Mesenchymal stem cell (in vitro differentiated cells and primary cell): ENCODE data around the gene TCF7L1.
"Not testable (repeated sequence)": the region's sequence is repeated elsewhere in the genome, so short reads cannot be mapped to it uniquely, and the experiment has no call there.

Source experiments
- DNase-seq: peaks from one replicate; pipeline ENCODE4 v3.0.0-alpha.2; 2013
- H2AFZ ChIP-seq: one replicate; pipeline ENCODE4 v1.6.1; 2013; ENCODE audit warnings: low read depth, mild to moderate bottlenecking, control low read depth, inconsistent platforms, low read length, moderate library complexity
- H2AK5ac ChIP-seq: 2 replicates; pipeline ENCODE4 v1.6.1; 2013; ENCODE audit warnings: low read length, moderate library complexity, mild to moderate bottlenecking, inconsistent platforms; ENCODE audit not compliant: severe bottlenecking
- H2BK120ac ChIP-seq: one replicate; pipeline ENCODE4 v1.6.1; 2013; ENCODE audit warnings: low read depth, mild to moderate bottlenecking, inconsistent platforms, low read length, moderate library complexity
- H2BK12ac ChIP-seq, 2 experiments: one replicate each; pipeline ENCODE4 v1.6.1; 2013; ENCODE audit warnings: inconsistent platforms in 2 of 2, low read length in 2 of 2, mild to moderate bottlenecking in 2 of 2, moderate library complexity in 2 of 2, control low read depth in 1 of 2
- H2BK15ac ChIP-seq: one replicate; pipeline ENCODE4 v1.6.1; 2013; ENCODE audit warnings: mild to moderate bottlenecking, low read depth, inconsistent platforms; ENCODE audit not compliant: poor library complexity, severe bottlenecking
- H2BK5ac ChIP-seq: 2 replicates; pipeline ENCODE4 v1.6.1; 2013; ENCODE audit warnings: low read depth, mild to moderate bottlenecking, low read length, control low read depth, inconsistent platforms; ENCODE audit not compliant: poor library complexity, severe bottlenecking
- H3K14ac ChIP-seq, 2 experiments: one replicate each; pipeline ENCODE4 v1.6.1; 2013; ENCODE audit warnings: inconsistent platforms in 2 of 2, low read length in 2 of 2, control low read depth in 1 of 2, mild to moderate bottlenecking in 1 of 2, moderate library complexity in 1 of 2
- H3K18ac ChIP-seq, 2 experiments: one replicate each; pipeline ENCODE4 v1.6.1; 2013; ENCODE audit warnings: inconsistent platforms in 2 of 2, low read length in 2 of 2, control low read depth in 1 of 2, low read depth in 1 of 2, mild to moderate bottlenecking in 1 of 2
- H3K23ac ChIP-seq, 2 experiments: one replicate each; pipeline ENCODE4 v1.6.1; 2013; ENCODE audit warnings: inconsistent platforms in 2 of 2, low read length in 2 of 2, mild to moderate bottlenecking in 2 of 2, moderate library complexity in 2 of 2, control low read depth in 1 of 2
- H3K27ac ChIP-seq: 2 replicates; pipeline ENCODE4 v1.5.1; 2013; ENCODE audit warnings: mild to moderate bottlenecking, moderate library complexity, low read length, control low read depth, inconsistent platforms; ENCODE audit not compliant: poor library complexity, severe bottlenecking
- H3K27me3 ChIP-seq, 2 experiments: 2 replicates each; pipeline versions ENCODE4 v1.6.1 to v1.7.0; 2013; ENCODE audit warnings: low read length in 2 of 2, mild to moderate bottlenecking in 2 of 2, moderate library complexity in 2 of 2, control low read depth in 1 of 2, inconsistent platforms in 1 of 2; ENCODE audit not compliant: control insufficient read depth in 1 of 2, insufficient read depth in 1 of 2
- H3K36me3 ChIP-seq, 2 experiments: 2 replicates each; pipeline versions ENCODE4 v1.6.1 to v1.7.0; 2013; ENCODE audit warnings: low read length in 2 of 2, control low read depth in 1 of 2, inconsistent platforms in 1 of 2, low read depth in 1 of 2, mild to moderate bottlenecking in 1 of 2; ENCODE audit not compliant: insufficient read depth in 2 of 2, control insufficient read depth in 1 of 2
- H3K4ac ChIP-seq, 2 experiments: one replicate each; pipeline ENCODE4 v1.6.1; 2013; ENCODE audit warnings: inconsistent platforms in 2 of 2, low read length in 2 of 2, mild to moderate bottlenecking in 2 of 2, moderate library complexity in 2 of 2, control low read depth in 1 of 2, low read depth in 1 of 2
- H3K4me1 ChIP-seq: 2 replicates; pipeline ENCODE4 v1.6.1; 2013; ENCODE audit warnings: low read depth, low read length, control low read depth; ENCODE audit not compliant: control insufficient read depth, insufficient read depth
- H3K4me2 ChIP-seq: 2 replicates; pipeline ENCODE4 v1.6.1; 2013; ENCODE audit warnings: low read length, mild to moderate bottlenecking, inconsistent platforms; ENCODE audit not compliant: poor library complexity, severe bottlenecking
- H3K4me3 ChIP-seq, 2 experiments: 2 replicates each; pipeline versions ENCODE4 v1.5.1 to v1.7.0; 2013; ENCODE audit warnings: low read length in 2 of 2, mild to moderate bottlenecking in 2 of 2, control low read depth in 1 of 2, low read depth in 1 of 2; ENCODE audit not compliant: insufficient read depth in 1 of 2
- H3K79me1 ChIP-seq: replicated peaks from 2 replicates; pipeline ENCODE4 v1.6.1; 2013; ENCODE audit warnings: mild to moderate bottlenecking, control low read depth, low read length, inconsistent platforms; ENCODE audit not compliant: poor library complexity, severe bottlenecking
- H3K9ac ChIP-seq: 2 replicates; pipeline ENCODE4 v1.7.0; 2013; ENCODE audit warnings: mild to moderate bottlenecking, low read length, moderate library complexity
- H3K9me3 ChIP-seq: 2 replicates; pipeline ENCODE4 v1.7.0; 2013; ENCODE audit warnings: mild to moderate bottlenecking, low read length; ENCODE audit not compliant: control insufficient read depth
- H4K8ac ChIP-seq: one replicate; pipeline ENCODE4 v1.6.1; 2013; ENCODE audit warnings: inconsistent platforms, mild to moderate bottlenecking, low read length, moderate library complexity
- H4K91ac ChIP-seq: one replicate; pipeline ENCODE4 v1.6.1; 2013; ENCODE audit warnings: mild to moderate bottlenecking, low read length, inconsistent platforms
- WGBS: methylation state at CpG from one replicate; pipeline ENCODE4 v1.1.7; 2013; ENCODE audit warnings: mixed read lengths; 5-methylcytosine and 5-hydroxymethylcytosine counted together

The TCF7L1 gene

GRCh38 chr2:85120363-85120762, 12.8 kb upstream of the TCF7L1 start:
- H3K27ac ChIP-seq, result no peak overlapping the region
- H3K23ac ChIP-seq, result no peak overlapping the region
- no peaks in the 10 kb centered on the region for H3K4me1 ChIP-seq
- H2BK15ac ChIP-seq, result no peak overlapping the region
- H2BK120ac ChIP-seq, result no peak overlapping the region
- no peaks in the 10 kb centered on the region for H3K36me3 ChIP-seq
- no peak overlapping the region for H3K18ac ChIP-seq
- H3K4me3 ChIP-seq, result no peak overlapping the region
- H2BK5ac ChIP-seq, result no peak overlapping the region
- H2BK12ac ChIP-seq, result no peak overlapping the region
- no peak overlapping the region for H2AFZ ChIP-seq
- H3K9me3 ChIP-seq, result no peaks in the 10 kb centered on the region
- H4K91ac ChIP-seq, result no peak overlapping the region
- WGBS, result no CpG with 5 or more reads among the region's 1 CpG
- no peak overlapping the region for H3K9ac ChIP-seq
- DNase-seq, result no peak
- no peak overlapping the region for H3K4ac ChIP-seq
- no peaks in the 10 kb centered on the region for H3K79me1 ChIP-seq
- no peak overlapping the region for H2AK5ac ChIP-seq
- no peaks in the 10 kb centered on the region for H3K27me3 ChIP-seq
- H3K4me2 ChIP-seq, result no peak overlapping the region
- no peak overlapping the region for H4K8ac ChIP-seq
- H3K14ac ChIP-seq, result no peak overlapping the region

DNA sequence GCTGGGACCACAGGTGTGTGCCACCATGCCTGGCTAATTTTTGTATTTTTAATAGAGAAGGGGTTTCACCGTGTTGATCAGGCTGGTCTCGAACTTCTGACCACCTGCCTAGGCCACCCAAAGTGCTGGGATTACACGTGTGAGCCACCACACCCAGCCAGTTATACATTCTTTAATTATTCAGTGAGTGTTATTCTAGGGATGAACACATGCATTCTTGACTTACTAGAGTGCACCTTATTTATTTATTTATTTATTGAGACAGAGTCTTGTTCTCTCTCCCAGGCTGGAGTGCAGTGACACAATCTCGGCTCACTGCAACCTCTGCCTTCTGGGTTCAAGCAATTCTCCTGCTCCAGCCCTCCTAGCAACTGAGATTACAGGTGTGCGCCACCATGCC, 6.7 kb upstream of the TCF7L1 start:
- 96% methylated on average over 2 of the region's 5 CpGs for WGBS

GRCh38 chr2:85129861-85130260, 3.3 kb upstream of the TCF7L1 start:
- H3K4me3 ChIP-seq, result no peak overlapping the region
- H3K4me1 ChIP-seq, result peaks cover 12% of the 10 kb centered on the region
- H4K91ac ChIP-seq, result no peak overlapping the region
- H3K27ac ChIP-seq, result no peak overlapping the region
- peaks cover 4% of the 10 kb centered on the region for H3K79me1 ChIP-seq
- no peak overlapping the region for H3K23ac ChIP-seq
- no peak overlapping the region for H3K4me2 ChIP-seq
- H2AK5ac ChIP-seq, result no peak overlapping the region
- H3K9me3 ChIP-seq, result no peaks in the 10 kb centered on the region
- no peak overlapping the region for H2BK15ac ChIP-seq
- no peaks in the 10 kb centered on the region for H3K36me3 ChIP-seq
- no peak overlapping the region for H3K4ac ChIP-seq
- no peak overlapping the region for H2BK12ac ChIP-seq
- no peak overlapping the region for H4K8ac ChIP-seq
- H2BK120ac ChIP-seq, result no peak overlapping the region
- 73% methylated on average over 2 of the region's 3 CpGs for WGBS
- peak overlapping the region; percentile 8 for H3K9ac ChIP-seq
- no peak overlapping the region for H2AFZ ChIP-seq
- no peak overlapping the region for H3K14ac ChIP-seq
- no peak overlapping the region for H3K18ac ChIP-seq
- no peak overlapping the region for H2BK5ac ChIP-seq
- H3K27me3 ChIP-seq, result peaks cover 0 to 2% of the 10 kb centered on the region in 2 experiments
- no peak for DNase-seq

More for the DNA sequence above, 6.7 kb upstream of the TCF7L1 start:
- H2BK15ac ChIP-seq, H4K8ac ChIP-seq, H2AFZ ChIP-seq, DNase-seq, H3K79me1 ChIP-seq, H3K4me1 ChIP-seq, H3K18ac ChIP-seq, H3K14ac ChIP-seq, H3K9me3 ChIP-seq, H3K4ac ChIP-seq, H3K9ac ChIP-seq, H3K23ac ChIP-seq, H3K36me3 ChIP-seq, H2BK12ac ChIP-seq, H4K91ac ChIP-seq, H3K4me3 ChIP-seq, H3K27me3 ChIP-seq, H3K4me2 ChIP-seq, H2BK5ac ChIP-seq, H2AK5ac ChIP-seq, H2BK120ac ChIP-seq, H3K27ac ChIP-seq: not testable (repeated sequence)

- H4K91ac ChIP-seq, result no peak overlapping the region
- no peaks in the 10 kb centered on the region for H3K9me3 ChIP-seq
- H2BK12ac ChIP-seq, result no peak overlapping the region
- H3K4me2 ChIP-seq, result no peak overlapping the region
- peak overlapping the region in 1 of 2 experiments; percentile 27 for H3K4me3 ChIP-seq
- H3K18ac ChIP-seq, result no peak overlapping the region
- H2BK5ac ChIP-seq, result no peak overlapping the region
- no peak overlapping the region for H3K27ac ChIP-seq
- H3K14ac ChIP-seq, result no peak overlapping the region
- peaks cover 18% of the 10 kb centered on the region for H3K4me1 ChIP-seq
- peaks cover 8% of the 10 kb centered on the region for H3K79me1 ChIP-seq
- no peak overlapping the region for H4K8ac ChIP-seq
- no peak overlapping the region for H2AFZ ChIP-seq
- 48% methylated on average over 2 of the region's 2 CpGs for WGBS
- H3K27me3 ChIP-seq, result peaks cover 0 to 7% of the 10 kb centered on the region in 2 experiments
- peak overlapping the region; percentile 8 for H3K9ac ChIP-seq
- no peak overlapping the region for H2BK15ac ChIP-seq
- no peak for DNase-seq
- no peak overlapping the region for H2AK5ac ChIP-seq
- H3K36me3 ChIP-seq, result no peaks in the 10 kb centered on the region
- no peak overlapping the region for H3K23ac ChIP-seq
- H3K4ac ChIP-seq, result no peak overlapping the region
- H2BK120ac ChIP-seq, result no peak overlapping the region
Observed at GRCh38 chr2:85130407-85130806, 2.8 kb upstream of the TCF7L1 start.
